Gastrocnemius medialis (tissue), 4 donors: Measurements from ENCODE around the gene ROBO3.

Experiments used
- CTCF ChIP-seq, 5 experiments: fragments of 450-650 bp in 3 of 5; fragments of 200-600 bp in 2 of 5; sonication (generic) in 2 of 5; IDR thresholded peaks in 4 of 5; conservative IDR thresholded peaks in 1 of 5; 1 replicate in 4 of 5; 2 replicates in 1 of 5; pipeline ENCODE4 v1.5.1; 2016 to 2019; ENCODE audit warnings: antibody characterized with exemption in 5 of 5, mild to moderate bottlenecking in 3 of 5, moderate library complexity in 3 of 5
- POLR2A ChIP-seq, 2 donors: fragments of 450-650 bp; IDR thresholded peaks; one replicate each; pipeline ENCODE4 v1.6.1; 2017; ENCODE audit warnings: antibody characterized with exemption in 2 of 2, mild to moderate bottlenecking in 2 of 2, moderate library complexity in 2 of 2

GRCh38 chr11:124872741-124873140 is 7.5 kb downstream of the ROBO3 start:
- no peak for TF ChIP-seq CTCF (IDR thresholded peaks at IDR 0.05 in 4 of 5, conservative IDR thresholded peaks at IDR 0.05 in 1 of 5)
- no peak for TF ChIP-seq POLR2A (IDR thresholded peaks at IDR 0.05)
